HCT116 (cell line): Measurements from ENCODE around the gene PARP6. TPM values are rescaled to one million over a fixed set of nuclear protein-coding genes. Genes with fewer than 3 reads are reported as not detected.

Experiments used
- ATAC-seq: fragments of 200-7000 bp; cut with Tn5 transposase; 2 replicates; pipeline ENCODE4 v1.9.1; 2020; ENCODE audit warnings: mild to moderate bottlenecking, moderate library complexity
- BruUV-seq: library from RNA; stranded (reverse); fragments of 400-500 nt; replicated peaks from 2 replicates; lab custom pipeline; 2021; lab: Mats Ljungman, UMichigan
- CTCF ChIA-PET: fragments of 300-600 bp; sonication (Branson Sonifier 250); formaldehyde crosslinking; loops from one replicate; lab custom pipeline; 2021; ENCODE audit warnings: antibody characterized with exemption; lab: Charles Lee
- POLR2A ChIA-PET: fragments of 300-600, 350-600 bp; sonication (Branson Sonifier 250); formaldehyde crosslinking; loops from one replicate; lab custom pipeline; 2021; ENCODE audit warnings: antibody characterized with exemption; lab: Charles Lee
- RAD21 ChIA-PET, 2 experiments: fragments of 300-600 bp; sonication (Branson Sonifier 250); formaldehyde crosslinking; loops; one replicate each; lab custom pipeline; 2023; ENCODE audit warnings: low total read pairs in 2 of 2; ENCODE audit not compliant: uncharacterized antibody in 2 of 2, unreplicated experiment in 2 of 2, low non-redundant PET in 1 of 2; lab: Charles Lee
- DNase-seq: peaks from one replicate; pipeline ENCODE4 v3.0.0-alpha.2; 2010; ENCODE audit warnings: low read depth, low spot score
- H2AFZ ChIP-seq: fragments of 200-600 bp; shearing (Covaris generic), sonication (generic); 2 replicates; pipeline ENCODE4 v1.6.1; 2017; ENCODE audit warnings: low read depth, mixed run types, mixed read lengths, antibody characterized with exemption, low read length; ENCODE audit not compliant: poor library complexity, severe bottlenecking
- H3K27ac ChIP-seq: 2 replicates; pipeline ENCODE4 v1.5.1; 2012; ENCODE audit warnings: low read depth, low read length
- H3K27me3 ChIP-seq: fragments of 200-600 bp; sonication (generic); 2 replicates; pipeline ENCODE4 v1.6.1; 2016; ENCODE audit warnings: mixed run types, low read length, mixed read lengths; ENCODE audit not compliant: insufficient read depth
- H3K36me3 ChIP-seq, 2 experiments: fragments of 200-500 bp in 1 of 2; fragments of 200-600 bp in 1 of 2; sonication (Bioruptor generic) in 1 of 2; sonication (generic) in 1 of 2; 2 replicates each; pipeline versions ENCODE4 v1.5.1 to v1.6.1; 2014 to 2016; ENCODE audit warnings: low read length in 2 of 2, inconsistent platforms in 1 of 2, mixed read lengths in 1 of 2, mixed run types in 1 of 2; ENCODE audit not compliant: insufficient read depth in 2 of 2, control insufficient read depth in 1 of 2
- H3K4me1 ChIP-seq, 2 experiments: fragments of 200-600 bp in 1 of 2; sonication (generic) in 1 of 2; 2 replicates each; pipeline versions ENCODE4 v1.5.1 to v1.6.1; 2012 to 2017; ENCODE audit warnings: low read length in 2 of 2, inconsistent platforms in 1 of 2, mild to moderate bottlenecking in 1 of 2, mixed read lengths in 1 of 2, mixed run types in 1 of 2, moderate library complexity in 1 of 2; ENCODE audit not compliant: insufficient read depth in 2 of 2, control insufficient read depth in 1 of 2
- H3K4me2 ChIP-seq: fragments of 200-600 bp; sonication (generic); 2 replicates; pipeline ENCODE4 v1.6.1; 2017; ENCODE audit warnings: mixed run types, low read length, mixed read lengths
- H3K4me3 ChIP-seq, 2 experiments: fragments of 200-600 bp in 1 of 2; sonication (generic) in 1 of 2; replicated peaks in 1 of 2; 2 replicates each; pipeline ENCODE4 v1.5.1; 2011 to 2016; ENCODE audit warnings: low read length in 2 of 2, control low read depth in 1 of 2, low read depth in 1 of 2, mild to moderate bottlenecking in 1 of 2, mixed read lengths in 1 of 2, mixed run types in 1 of 2
- H3K79me2 ChIP-seq: fragments of 200-600 bp; sonication (generic); 2 replicates; pipeline ENCODE4 v1.6.1; 2017; ENCODE audit warnings: mild to moderate bottlenecking, mixed run types, low read length, moderate library complexity, mixed read lengths; ENCODE audit not compliant: insufficient read depth
- H3K9ac ChIP-seq: fragments of 200-600 bp; sonication (generic); 2 replicates; pipeline ENCODE4 v1.6.1; 2016; ENCODE audit warnings: low read length, mixed read lengths
- H3K9me2 ChIP-seq: fragments of 200-600 bp; sonication (generic), shearing (Covaris generic); 2 replicates; pipeline ENCODE4 v1.6.1; 2017; ENCODE audit warnings: mixed run types, mild to moderate bottlenecking, moderate library complexity; ENCODE audit not compliant: insufficient read depth
- H3K9me3 ChIP-seq, 2 experiments: fragments of 200-500 bp in 1 of 2; fragments of 200-600 bp in 1 of 2; sonication (Bioruptor generic) in 1 of 2; sonication (generic) in 1 of 2; 2 replicates each; pipeline ENCODE4 v1.6.1; 2014 to 2017; ENCODE audit warnings: low read length in 2 of 2, mixed read lengths in 2 of 2, inconsistent platforms in 1 of 2, low read depth in 1 of 2, mild to moderate bottlenecking in 1 of 2, mixed run types in 1 of 2, moderate library complexity in 1 of 2; ENCODE audit not compliant: control insufficient read depth in 1 of 2, insufficient read depth in 1 of 2
- H4K20me1 ChIP-seq: fragments of 200-600 bp; sonication (generic), shearing (Covaris generic); 2 replicates; pipeline ENCODE4 v1.6.1; 2017; ENCODE audit warnings: mixed run types, mild to moderate bottlenecking, moderate library complexity; ENCODE audit not compliant: insufficient read depth
- CBX3 ChIP-seq: IDR thresholded peaks from 2 replicates; pipeline ENCODE4 v1.6.1; 2012; ENCODE audit warnings: low read depth
- CEBPB ChIP-seq: IDR thresholded peaks from 2 replicates; pipeline ENCODE4 v1.6.1; 2012; ENCODE audit warnings: low read depth
- EZH2 ChIP-seq: fragments of 200-600 bp; sonication (generic); IDR thresholded peaks from 2 replicates; pipeline ENCODE4 v1.6.1; 2017; ENCODE audit warnings: antibody characterized with exemption, mixed run types
- EZH2phosphoT487 ChIP-seq: fragments of 200-600 bp; IDR thresholded peaks from 2 replicates; pipeline ENCODE4 v1.6.1; 2018; ENCODE audit warnings: antibody characterized with exemption, borderline replicate concordance
- FOSL1 ChIP-seq: IDR thresholded peaks from 2 replicates; pipeline ENCODE4 v1.6.1; 2012; ENCODE audit warnings: low read depth
- JUND ChIP-seq: IDR thresholded peaks from 2 replicates; pipeline ENCODE4 v1.6.1; 2012
- POLR2A ChIP-seq: IDR thresholded peaks from 2 replicates; pipeline ENCODE4 v1.7.0; 2011; ENCODE audit warnings: borderline replicate concordance; ENCODE audit not compliant: insufficient read depth, insufficient read length; ENCODE audit errors: extremely low read depth
- POLR2AphosphoS5 ChIP-seq: IDR thresholded peaks from 2 replicates; pipeline ENCODE4 v1.6.1; 2011; ENCODE audit warnings: mild to moderate bottlenecking, low read depth, low read length, moderate library complexity
- RAD21 ChIP-seq: IDR thresholded peaks from 2 replicates; pipeline ENCODE4 v1.6.1; 2012; ENCODE audit warnings: low read depth, mild to moderate bottlenecking
- SIN3A ChIP-seq: IDR thresholded peaks from 2 replicates; pipeline ENCODE4 v1.6.1; 2012; ENCODE audit warnings: low read depth
- SP1 ChIP-seq: IDR thresholded peaks from 2 replicates; pipeline ENCODE4 v1.6.1; 2012; ENCODE audit warnings: low read depth
- SRF ChIP-seq: IDR thresholded peaks from 2 replicates; pipeline ENCODE4 v1.6.1; 2012; ENCODE audit warnings: low read depth
- TCF7L2 ChIP-seq: IDR thresholded peaks from 2 replicates; pipeline ENCODE4 v1.7.0; 2011; ENCODE audit warnings: borderline replicate concordance, inconsistent platforms; ENCODE audit not compliant: insufficient read depth, insufficient read length; ENCODE audit errors: extremely low read depth
- ZFX ChIP-seq: fragments of 450-650 bp; IDR thresholded peaks from 2 replicates; pipeline ENCODE4 v1.6.1; 2017
- ZNF274 ChIP-seq: fragments of 200-500 bp; sonication (Bioruptor generic); IDR thresholded peaks from 2 replicates; pipeline ENCODE4 v1.6.1; 2014; ENCODE audit warnings: mild to moderate bottlenecking, low read depth, low read length, inconsistent platforms
- intact Hi-C: fragments of 100-400 bp; cut with micrococcal nuclease; formaldehyde crosslinking; loops from 2 replicates; pipeline ENCODE4 v1.10.0; 2022
- total RNA-seq: library from RNA; stranded (reverse); gene quantifications from one replicate; pipeline ENCODE4 v1.2.1, GENCODE V29; 2021; ENCODE audit not compliant: unreplicated experiment
- TF ChIP-seq, protein P1 (sequence below): IDR thresholded peaks from 2 replicates; pipeline ENCODE4 v1.6.1; 2012
- TF ChIP-seq, protein P2 (sequence below): IDR thresholded peaks from 2 replicates; pipeline ENCODE4 v1.6.1; 2012; ENCODE audit warnings: low read depth
- TF ChIP-seq, protein P3 (sequence below), 3 experiments: fragments of 200-600 bp in 1 of 3; sonication (generic) in 1 of 3; IDR thresholded peaks in 2 of 3; conservative IDR thresholded peaks in 1 of 3; 2 replicates each; pipeline ENCODE4 v1.5.1; 2012 to 2017; ENCODE audit warnings: low read depth in 2 of 3, low read length in 2 of 3, antibody characterized with exemption in 1 of 3, borderline replicate concordance in 1 of 3, control low read depth in 1 of 3, mild to moderate bottlenecking in 1 of 3, mixed read lengths in 1 of 3, mixed run types in 1 of 3, moderate library complexity in 1 of 3; ENCODE audit not compliant: insufficient read depth in 1 of 3
- TF ChIP-seq, protein P4 (sequence below): IDR thresholded peaks from 2 replicates; pipeline ENCODE4 v1.6.1; 2011; ENCODE audit warnings: mild to moderate bottlenecking, low read length, moderate library complexity; ENCODE audit not compliant: insufficient replicate concordance; ENCODE audit errors: extremely low read depth

PARP6 gene
- total RNA-seq, 1 experiment from 2014 or later = 67.9 TPM

DNA sequence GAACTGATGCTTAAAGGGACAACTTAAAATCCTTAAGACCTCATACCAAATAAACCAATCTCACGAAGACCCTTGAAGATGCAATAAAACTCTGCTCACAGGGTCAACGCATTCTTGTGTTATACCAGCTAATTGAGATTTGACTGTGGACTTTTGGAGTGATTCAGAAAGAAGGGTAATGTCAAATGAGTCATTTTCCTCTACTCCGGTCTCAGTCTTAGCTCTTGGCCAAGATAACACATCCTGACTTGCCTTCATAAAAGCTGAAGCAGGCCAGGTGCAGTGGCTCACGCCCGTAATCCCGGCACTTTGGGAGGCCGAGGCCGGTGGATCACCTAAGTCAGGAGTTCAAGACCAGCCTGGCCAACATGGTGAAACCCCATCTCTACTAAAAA is 45.2 kb downstream of the PARP6 start:
- Histone ChIP-seq H3K4me1 (peaks cover 57 to 74% of the 10 kb centered on the region in 2 experiments), H3K27me3 (no peaks in the 10 kb centered on the region), H3K27ac (peak overlapping the region; percentile 92), H3K36me3 (peaks cover 7 to 42% of the 10 kb centered on the region in 2 experiments; a peak in 3 of 4 replicates), H3K9ac (peak overlapping the region; percentile 94), H3K4me2 (peak overlapping the region; percentile 99), H3K4me3 (peak overlapping the region; percentile 82 to 94), H3K9me2 (no peaks in the 10 kb centered on the region), H3K9me3 (no peaks in the 10 kb centered on the region), H4K20me1 (peaks cover 53% of the 10 kb centered on the region; the same call in 1 of the 2 replicates), H2AFZ (no peak overlapping the region), H3K79me2 (peaks cover 96% of the 10 kb centered on the region)
- TF ChIP-seq SP1 (no peak), EZH2 (no peak), CBX3 (no peak), POLR2AphosphoS5 (no peak), JUND (no peak), RAD21 (no peak), FOSL1 (no peak), EZH2phosphoT487 (no peak), CEBPB (no peak), POLR2A (no peak), SIN3A (no peak), ZFX (no peak), SRF (no peak), TCF7L2 (no peak), ZNF274 (no peak)
- TF ChIP-seq, protein P1, sequence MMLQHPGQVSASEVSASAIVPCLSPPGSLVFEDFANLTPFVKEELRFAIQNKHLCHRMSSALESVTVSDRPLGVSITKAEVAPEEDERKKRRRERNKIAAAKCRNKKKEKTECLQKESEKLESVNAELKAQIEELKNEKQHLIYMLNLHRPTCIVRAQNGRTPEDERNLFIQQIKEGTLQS = no peak
- TF ChIP-seq, protein P2, sequence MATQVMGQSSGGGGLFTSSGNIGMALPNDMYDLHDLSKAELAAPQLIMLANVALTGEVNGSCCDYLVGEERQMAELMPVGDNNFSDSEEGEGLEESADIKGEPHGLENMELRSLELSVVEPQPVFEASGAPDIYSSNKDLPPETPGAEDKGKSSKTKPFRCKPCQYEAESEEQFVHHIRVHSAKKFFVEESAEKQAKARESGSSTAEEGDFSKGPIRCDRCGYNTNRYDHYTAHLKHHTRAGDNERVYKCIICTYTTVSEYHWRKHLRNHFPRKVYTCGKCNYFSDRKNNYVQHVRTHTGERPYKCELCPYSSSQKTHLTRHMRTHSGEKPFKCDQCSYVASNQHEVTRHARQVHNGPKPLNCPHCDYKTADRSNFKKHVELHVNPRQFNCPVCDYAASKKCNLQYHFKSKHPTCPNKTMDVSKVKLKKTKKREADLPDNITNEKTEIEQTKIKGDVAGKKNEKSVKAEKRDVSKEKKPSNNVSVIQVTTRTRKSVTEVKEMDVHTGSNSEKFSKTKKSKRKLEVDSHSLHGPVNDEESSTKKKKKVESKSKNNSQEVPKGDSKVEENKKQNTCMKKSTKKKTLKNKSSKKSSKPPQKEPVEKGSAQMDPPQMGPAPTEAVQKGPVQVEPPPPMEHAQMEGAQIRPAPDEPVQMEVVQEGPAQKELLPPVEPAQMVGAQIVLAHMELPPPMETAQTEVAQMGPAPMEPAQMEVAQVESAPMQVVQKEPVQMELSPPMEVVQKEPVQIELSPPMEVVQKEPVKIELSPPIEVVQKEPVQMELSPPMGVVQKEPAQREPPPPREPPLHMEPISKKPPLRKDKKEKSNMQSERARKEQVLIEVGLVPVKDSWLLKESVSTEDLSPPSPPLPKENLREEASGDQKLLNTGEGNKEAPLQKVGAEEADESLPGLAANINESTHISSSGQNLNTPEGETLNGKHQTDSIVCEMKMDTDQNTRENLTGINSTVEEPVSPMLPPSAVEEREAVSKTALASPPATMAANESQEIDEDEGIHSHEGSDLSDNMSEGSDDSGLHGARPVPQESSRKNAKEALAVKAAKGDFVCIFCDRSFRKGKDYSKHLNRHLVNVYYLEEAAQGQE = no peak
- TF ChIP-seq, protein P3, sequence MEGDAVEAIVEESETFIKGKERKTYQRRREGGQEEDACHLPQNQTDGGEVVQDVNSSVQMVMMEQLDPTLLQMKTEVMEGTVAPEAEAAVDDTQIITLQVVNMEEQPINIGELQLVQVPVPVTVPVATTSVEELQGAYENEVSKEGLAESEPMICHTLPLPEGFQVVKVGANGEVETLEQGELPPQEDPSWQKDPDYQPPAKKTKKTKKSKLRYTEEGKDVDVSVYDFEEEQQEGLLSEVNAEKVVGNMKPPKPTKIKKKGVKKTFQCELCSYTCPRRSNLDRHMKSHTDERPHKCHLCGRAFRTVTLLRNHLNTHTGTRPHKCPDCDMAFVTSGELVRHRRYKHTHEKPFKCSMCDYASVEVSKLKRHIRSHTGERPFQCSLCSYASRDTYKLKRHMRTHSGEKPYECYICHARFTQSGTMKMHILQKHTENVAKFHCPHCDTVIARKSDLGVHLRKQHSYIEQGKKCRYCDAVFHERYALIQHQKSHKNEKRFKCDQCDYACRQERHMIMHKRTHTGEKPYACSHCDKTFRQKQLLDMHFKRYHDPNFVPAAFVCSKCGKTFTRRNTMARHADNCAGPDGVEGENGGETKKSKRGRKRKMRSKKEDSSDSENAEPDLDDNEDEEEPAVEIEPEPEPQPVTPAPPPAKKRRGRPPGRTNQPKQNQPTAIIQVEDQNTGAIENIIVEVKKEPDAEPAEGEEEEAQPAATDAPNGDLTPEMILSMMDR (IDR thresholded peaks at IDR 0.05 in 2 of 3, conservative IDR thresholded peaks at IDR 0.05 in 1 of 3; ENCODE audit: borderline replicate concordance in 1 of 3, insufficient read depth in 1 of 3, low read depth in 2 of 3, low read length in 2 of 3) = no peak
- TF ChIP-seq, protein P4, sequence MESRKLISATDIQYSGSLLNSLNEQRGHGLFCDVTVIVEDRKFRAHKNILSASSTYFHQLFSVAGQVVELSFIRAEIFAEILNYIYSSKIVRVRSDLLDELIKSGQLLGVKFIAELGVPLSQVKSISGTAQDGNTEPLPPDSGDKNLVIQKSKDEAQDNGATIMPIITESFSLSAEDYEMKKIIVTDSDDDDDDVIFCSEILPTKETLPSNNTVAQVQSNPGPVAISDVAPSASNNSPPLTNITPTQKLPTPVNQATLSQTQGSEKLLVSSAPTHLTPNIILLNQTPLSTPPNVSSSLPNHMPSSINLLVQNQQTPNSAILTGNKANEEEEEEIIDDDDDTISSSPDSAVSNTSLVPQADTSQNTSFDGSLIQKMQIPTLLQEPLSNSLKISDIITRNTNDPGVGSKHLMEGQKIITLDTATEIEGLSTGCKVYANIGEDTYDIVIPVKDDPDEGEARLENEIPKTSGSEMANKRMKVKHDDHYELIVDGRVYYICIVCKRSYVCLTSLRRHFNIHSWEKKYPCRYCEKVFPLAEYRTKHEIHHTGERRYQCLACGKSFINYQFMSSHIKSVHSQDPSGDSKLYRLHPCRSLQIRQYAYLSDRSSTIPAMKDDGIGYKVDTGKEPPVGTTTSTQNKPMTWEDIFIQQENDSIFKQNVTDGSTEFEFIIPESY = no peak
- DNase-seq (peak; percentile 59), ATAC-seq (0 out of 2 replicates have a peak, but pooled peaks have one; percentile 3)
- ChIA-PET CTCF (interaction anchor here (0.7 to 1.9 kb wide), 9 partner anchors 10 to 68 kb away, joined by 3 to 12 read pairs (median 4); partner anchors contain the start of gene GRAMD2A), POLR2A (interaction anchor here (0.7 to 3.8 kb wide), 8 partner anchors 10 to 30 kb away, joined by 3 to 48 read pairs (median 6); no protein-coding TSS in a partner anchor), RAD21 (interaction anchor here in 1 of 2 experiments (2.3 kb wide), 1 partner anchor 29 kb away, joined by 9 read pairs; the partner anchor contains the start of gene GRAMD2A)
- no TSS peak for BruUV-seq
- intact Hi-C loops = loop anchor here (10.0 kb wide), 1 partner anchor 932 kb away; no protein-coding TSS in a partner anchor
